Parathyroid adenoma (tissue), 2 donors: ENCODE results near the gene MRPS25.

ENCODE experiments used
- H2AFZ ChIP-seq: fragments of 300-600 bp; sonication (generic); one replicate; pipeline ENCODE4 v1.7.0; 2017; ENCODE audit warnings: antibody characterized with exemption, mild to moderate bottlenecking
- H3K27ac ChIP-seq: fragments of 300-600 bp; sonication (generic); one replicate; pipeline ENCODE4 v1.7.0; 2017
- H3K27me3 ChIP-seq: fragments of 300-600 bp; sonication (generic); one replicate; pipeline ENCODE4 v1.7.0; 2017; ENCODE audit warnings: low read length; ENCODE audit not compliant: control insufficient read depth, insufficient read depth
- H3K36me3 ChIP-seq: fragments of 300-600 bp; sonication (generic); one replicate; pipeline ENCODE4 v1.7.0; 2017; ENCODE audit warnings: low read length; ENCODE audit not compliant: control insufficient read depth, insufficient read depth
- H3K4me1 ChIP-seq: fragments of 300-600 bp; sonication (generic); one replicate; pipeline ENCODE4 v1.7.0; 2017; ENCODE audit warnings: control low read depth
- H3K4me2 ChIP-seq: fragments of 300-600 bp; sonication (generic); one replicate; pipeline ENCODE4 v1.7.0; 2017; ENCODE audit warnings: low read length
- H3K4me3 ChIP-seq: fragments of 300-600 bp; sonication (generic); one replicate; pipeline ENCODE4 v1.7.0; 2017; ENCODE audit warnings: low read depth, low read length
- H3K79me2 ChIP-seq: fragments of 300-600 bp; sonication (generic); one replicate; pipeline ENCODE4 v1.7.0; 2017; ENCODE audit warnings: control low read depth
- H3K9ac ChIP-seq: fragments of 300-600 bp; sonication (generic); one replicate; pipeline ENCODE4 v1.7.0; 2017; ENCODE audit warnings: mild to moderate bottlenecking
- H3K9me3 ChIP-seq: fragments of 300-600 bp; sonication (generic); one replicate; pipeline ENCODE4 v1.7.0; 2017; ENCODE audit warnings: low read length; ENCODE audit not compliant: control insufficient read depth
- CTCF ChIP-seq: fragments of 300-600 bp; sonication (generic); IDR thresholded peaks from one replicate; pipeline ENCODE4 v1.7.0; 2017; ENCODE audit warnings: antibody characterized with exemption, mild to moderate bottlenecking
- donor health status: primary hyperparathyroidism.

MRPS25 gene

GRCh38 chr3:15055019-15055557 lies 10.0 kb downstream of the MRPS25 start:
- Histone ChIP-seq H3K9me3 (no peaks in the 10 kb centered on the region), H3K9ac (no peak overlapping the region), H3K27me3 (no peaks in the 10 kb centered on the region), H3K4me1 (no peaks in the 10 kb centered on the region), H3K36me3 (no peaks in the 10 kb centered on the region), H2AFZ (no peak overlapping the region), H3K4me2 (no peak overlapping the region), H3K79me2 (peaks cover 21% of the 10 kb centered on the region), H3K4me3 (no peak overlapping the region), H3K27ac (no peak overlapping the region)
- no peak for TF ChIP-seq CTCF

DNA sequence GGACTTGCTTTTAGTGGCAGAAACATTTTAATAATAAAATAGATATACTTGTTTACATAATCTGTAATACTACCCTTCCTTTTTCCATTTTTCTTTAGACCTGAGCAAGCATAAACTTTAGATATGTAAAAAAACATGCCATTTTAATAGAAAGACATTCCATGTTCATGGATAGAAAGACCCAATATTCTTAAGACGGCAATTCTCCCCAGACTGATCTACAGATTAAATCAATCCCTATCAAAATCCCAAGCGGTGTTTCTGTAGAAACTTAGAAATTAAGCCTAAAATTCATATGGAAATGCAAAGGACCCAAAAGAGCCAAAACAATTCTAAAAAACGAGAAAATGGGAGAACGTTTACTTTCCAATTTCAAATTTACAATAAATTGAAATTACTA lies 11.6 kb downstream of the MRPS25 start:
- no peak overlapping the region for H3K27ac ChIP-seq
- H3K4me2 ChIP-seq, result no peak overlapping the region
- peaks cover 15% of the 10 kb centered on the region for H3K79me2 ChIP-seq
- H2AFZ ChIP-seq, result no peak overlapping the region
- H3K4me3 ChIP-seq, result no peak overlapping the region
- H3K36me3 ChIP-seq, result no peaks in the 10 kb centered on the region
- H3K4me1 ChIP-seq, result no peaks in the 10 kb centered on the region
- no peaks in the 10 kb centered on the region for H3K27me3 ChIP-seq
- TF ChIP-seq CTCF, result no peak
- no peaks in the 10 kb centered on the region for H3K9me3 ChIP-seq
- no peak overlapping the region for H3K9ac ChIP-seq

- H3K9me3 ChIP-seq, result no peaks in the 10 kb centered on the region
- peaks cover 11% of the 10 kb centered on the region for H3K79me2 ChIP-seq
- no peak overlapping the region for H2AFZ ChIP-seq
- H3K9ac ChIP-seq, result no peak overlapping the region
- no peaks in the 10 kb centered on the region for H3K4me1 ChIP-seq
- H3K27ac ChIP-seq, result no peak overlapping the region
- TF ChIP-seq CTCF, result no peak
- H3K36me3 ChIP-seq, result no peaks in the 10 kb centered on the region
- no peaks in the 10 kb centered on the region for H3K27me3 ChIP-seq
- H3K4me3 ChIP-seq, result no peak overlapping the region
- no peak overlapping the region for H3K4me2 ChIP-seq
Observed at GRCh38 chr3:15052335-15053242, 12.5 kb downstream of the MRPS25 start.

DNA sequence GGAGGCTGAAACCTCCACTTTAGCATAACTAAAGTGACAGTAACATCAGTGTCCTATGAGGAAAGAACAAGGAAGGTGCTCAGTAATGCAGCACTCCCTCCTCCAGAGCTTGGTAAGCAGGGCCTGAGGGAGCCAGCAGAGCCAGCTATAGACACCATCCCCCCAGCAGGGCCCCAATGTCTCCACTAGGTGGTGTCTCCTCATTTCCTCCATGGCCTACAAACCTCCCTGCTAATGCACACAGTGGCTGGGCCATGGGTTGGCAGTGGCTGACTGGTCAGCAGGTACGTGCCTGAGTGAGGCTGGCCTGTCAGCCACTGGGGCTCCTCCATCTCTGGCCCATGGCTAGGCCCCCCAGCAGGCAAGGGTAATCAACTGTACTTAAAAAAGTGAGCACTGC lies 13.6 kb downstream of the MRPS25 start:
- Histone ChIP-seq H3K36me3 (no peaks in the 10 kb centered on the region), H3K4me3 (no peak overlapping the region), H3K9ac (no peak overlapping the region), H3K79me2 (peaks cover 3% of the 10 kb centered on the region), H3K27me3 (no peaks in the 10 kb centered on the region), H3K27ac (no peak overlapping the region), H3K4me2 (no peak overlapping the region), H3K9me3 (no peaks in the 10 kb centered on the region), H2AFZ (no peak overlapping the region), H3K4me1 (peaks cover 2% of the 10 kb centered on the region)
- TF ChIP-seq CTCF, result peak; percentile 52
